NCI-H1436 (cell line): ENCODE results near the gene DMWD.

Source experiments
- DNase-seq: peaks from one replicate; lab custom pipeline; 2025; lab: John Stamatoyannopoulos, UW

Gene DMWD

GRCh38 chr19:45792470-45793177 lies at the start of gene DMWD:
Gene DMWD (minus strand): TSS chr19:45792845. CDS start chr19:45792756, 89 bp downstream.
- peak; percentile 98 for DNase-seq

- no peak for DNase-seq
These were observed 49.6 kb upstream of the DMWD start for GRCh38 chr19:45842198-45842597.

- no peak for DNase-seq
These were observed 42.3 kb upstream of the DMWD start for GRCh38 chr19:45834970-45835369.

GRCh38 chr19:45828945-45829344 lies 36.3 kb upstream of the DMWD start:
- DNase-seq, result no peak

GRCh38 chr19:45828523-45828922 lies 35.9 kb upstream of the DMWD start:
- DNase-seq, result no peak

GRCh38 chr19:45827459-45828093 lies 34.9 kb upstream of the DMWD start:
- DNase-seq, result no peak

GRCh38 chr19:45826934-45827333 lies 34.3 kb upstream of the DMWD start:
- no peak for DNase-seq

- no peak for DNase-seq
These were observed 33.6 kb upstream of the DMWD start for GRCh38 chr19:45825917-45826893.

- no peak for DNase-seq
These were observed 32.6 kb upstream of the DMWD start for GRCh38 chr19:45825263-45825605.

- DNase-seq, result no peak
These were observed 32.1 kb upstream of the DMWD start for GRCh38 chr19:45824531-45825262.

- DNase-seq, result peak; percentile 10
These were observed 31.4 kb upstream of the DMWD start for GRCh38 chr19:45824041-45824471.

GRCh38 chr19:45823182-45823581 lies 30.5 kb upstream of the DMWD start:
- DNase-seq, result no peak

GRCh38 chr19:45822716-45823115 lies 30.1 kb upstream of the DMWD start:
- DNase-seq, result no peak

- DNase-seq, result no peak
These were observed 28.9 kb upstream of the DMWD start for GRCh38 chr19:45821570-45821969.

- no peak for DNase-seq
These were observed 28.5 kb upstream of the DMWD start for GRCh38 chr19:45821103-45821521.

GRCh38 chr19:45820413-45821102 lies 27.9 kb upstream of the DMWD start:
- no peak for DNase-seq

- no peak for DNase-seq
These were observed 27.1 kb upstream of the DMWD start for GRCh38 chr19:45819769-45820168.

GRCh38 chr19:45817725-45818301 lies 25.2 kb upstream of the DMWD start:
- DNase-seq, result no peak

- DNase-seq, result peak; percentile 93
These were observed 24.5 kb upstream of the DMWD start for GRCh38 chr19:45817010-45817724.
